ENCODE results near the gene RELN. TPM values are rescaled to one million over a fixed set of nuclear protein-coding genes. Genes with fewer than 3 reads are reported as not detected.

RELN gene
- total RNA-seq, 1 experiment from 2014 or later: 0.20 TPM

- Mint-ChIP-seq H3K4me3 (no peak overlapping the region), H3K27ac (no peak overlapping the region), H3K27me3 (ENCODE audit: low read depth) (peaks cover 93% of the 10 kb centered on the region)
These were observed 542.1 kb downstream of the RELN start for GRCh38 chr7:103447073-103447960.

DNA sequence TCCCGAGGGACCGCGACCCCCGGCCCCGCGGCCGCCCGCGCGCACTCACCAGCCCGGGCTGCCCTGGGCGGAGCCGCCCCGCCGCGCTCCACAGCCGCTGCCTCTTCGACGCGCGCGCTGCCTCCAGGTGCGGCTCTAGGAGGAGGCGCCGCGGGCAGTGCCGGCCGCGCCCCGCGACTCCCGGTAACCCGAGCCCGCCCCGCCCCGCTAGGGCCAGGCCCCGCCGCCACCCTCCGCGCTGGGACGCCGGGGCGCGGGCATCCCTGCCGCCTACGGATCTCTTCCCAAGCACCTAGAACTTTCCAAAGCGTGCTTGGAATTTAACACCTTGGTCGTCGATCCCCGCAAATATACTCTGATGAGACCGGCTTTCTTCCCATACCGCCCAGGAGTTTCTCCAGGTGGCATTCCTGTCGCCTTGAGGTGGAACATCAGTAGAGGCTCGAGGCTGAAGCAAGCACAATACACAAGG lies 543.4 kb downstream of the RELN start, which contains the start of gene SLC26A5:
Gene SLC26A5 (minus strand): TSS at position 159 of the 472 bp plus-strand sequence. CDS start 24,693 bp downstream, outside the sequence.
- Mint-ChIP-seq H3K36me3 (no peaks in the 10 kb centered on the region), H3K27me3 (ENCODE audit: low read depth) (peaks cover 81% of the 10 kb centered on the region)
- TF ChIP-seq SP1 (CRISPR knock-in tag; conservative IDR thresholded peaks at IDR 0.05) (no peak), CBFB (CRISPR knock-in tag; IDR thresholded peaks at IDR 0.05; ENCODE audit: low read depth) (no peak; the same call in 1 of the 2 replicates), ETV6 (CRISPR knock-in tag; IDR thresholded peaks at IDR 0.05) (peak; percentile 76; the same call in 1 of the 2 replicates), ZNF232 (CRISPR knock-in tag; IDR thresholded peaks at IDR 0.05) (no peak), CREM (CRISPR knock-in tag; IDR thresholded peaks at IDR 0.05) (peak; percentile 82), KAT7 (CRISPR knock-in tag; IDR thresholded peaks at IDR 0.05; ENCODE audit: borderline replicate concordance) (no peak), ZNF263 (CRISPR knock-in tag; IDR thresholded peaks at IDR 0.05; ENCODE audit: low read depth) (no peak), USF2 (CRISPR knock-in tag; IDR thresholded peaks at IDR 0.05) (0 out of 2 replicates have a peak, but pooled peaks have one; percentile 6), TEAD1 (CRISPR knock-in tag; IDR thresholded peaks at IDR 0.05) (0 out of 2 replicates have a peak, but pooled peaks have one; percentile 24), NR1H2 (CRISPR knock-in tag; IDR thresholded peaks at IDR 0.05) (no peak), ELF4 (CRISPR knock-in tag; IDR thresholded peaks at IDR 0.05; ENCODE audit: low read depth) (no peak), NFYB (CRISPR knock-in tag; conservative IDR thresholded peaks at IDR 0.05; ENCODE audit: low read depth) (no peak), MXD4 (CRISPR knock-in tag; IDR thresholded peaks at IDR 0.05; ENCODE audit: borderline replicate concordance) (no peak), NFE2L1 (CRISPR knock-in tag; IDR thresholded peaks at IDR 0.05) (no peak), CDX4 (CRISPR knock-in tag; IDR thresholded peaks at IDR 0.05; ENCODE audit: borderline replicate concordance) (no peak)
- TF ChIP-seq, protein P1, sequence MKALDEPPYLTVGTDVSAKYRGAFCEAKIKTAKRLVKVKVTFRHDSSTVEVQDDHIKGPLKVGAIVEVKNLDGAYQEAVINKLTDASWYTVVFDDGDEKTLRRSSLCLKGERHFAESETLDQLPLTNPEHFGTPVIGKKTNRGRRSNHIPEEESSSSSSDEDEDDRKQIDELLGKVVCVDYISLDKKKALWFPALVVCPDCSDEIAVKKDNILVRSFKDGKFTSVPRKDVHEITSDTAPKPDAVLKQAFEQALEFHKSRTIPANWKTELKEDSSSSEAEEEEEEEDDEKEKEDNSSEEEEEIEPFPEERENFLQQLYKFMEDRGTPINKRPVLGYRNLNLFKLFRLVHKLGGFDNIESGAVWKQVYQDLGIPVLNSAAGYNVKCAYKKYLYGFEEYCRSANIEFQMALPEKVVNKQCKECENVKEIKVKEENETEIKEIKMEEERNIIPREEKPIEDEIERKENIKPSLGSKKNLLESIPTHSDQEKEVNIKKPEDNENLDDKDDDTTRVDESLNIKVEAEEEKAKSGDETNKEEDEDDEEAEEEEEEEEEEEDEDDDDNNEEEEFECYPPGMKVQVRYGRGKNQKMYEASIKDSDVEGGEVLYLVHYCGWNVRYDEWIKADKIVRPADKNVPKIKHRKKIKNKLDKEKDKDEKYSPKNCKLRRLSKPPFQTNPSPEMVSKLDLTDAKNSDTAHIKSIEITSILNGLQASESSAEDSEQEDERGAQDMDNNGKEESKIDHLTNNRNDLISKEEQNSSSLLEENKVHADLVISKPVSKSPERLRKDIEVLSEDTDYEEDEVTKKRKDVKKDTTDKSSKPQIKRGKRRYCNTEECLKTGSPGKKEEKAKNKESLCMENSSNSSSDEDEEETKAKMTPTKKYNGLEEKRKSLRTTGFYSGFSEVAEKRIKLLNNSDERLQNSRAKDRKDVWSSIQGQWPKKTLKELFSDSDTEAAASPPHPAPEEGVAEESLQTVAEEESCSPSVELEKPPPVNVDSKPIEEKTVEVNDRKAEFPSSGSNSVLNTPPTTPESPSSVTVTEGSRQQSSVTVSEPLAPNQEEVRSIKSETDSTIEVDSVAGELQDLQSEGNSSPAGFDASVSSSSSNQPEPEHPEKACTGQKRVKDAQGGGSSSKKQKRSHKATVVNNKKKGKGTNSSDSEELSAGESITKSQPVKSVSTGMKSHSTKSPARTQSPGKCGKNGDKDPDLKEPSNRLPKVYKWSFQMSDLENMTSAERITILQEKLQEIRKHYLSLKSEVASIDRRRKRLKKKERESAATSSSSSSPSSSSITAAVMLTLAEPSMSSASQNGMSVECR (CRISPR knock-in tag; IDR thresholded peaks at IDR 0.05; ENCODE audit: borderline replicate concordance): no peak
- TF ChIP-seq, protein P2, sequence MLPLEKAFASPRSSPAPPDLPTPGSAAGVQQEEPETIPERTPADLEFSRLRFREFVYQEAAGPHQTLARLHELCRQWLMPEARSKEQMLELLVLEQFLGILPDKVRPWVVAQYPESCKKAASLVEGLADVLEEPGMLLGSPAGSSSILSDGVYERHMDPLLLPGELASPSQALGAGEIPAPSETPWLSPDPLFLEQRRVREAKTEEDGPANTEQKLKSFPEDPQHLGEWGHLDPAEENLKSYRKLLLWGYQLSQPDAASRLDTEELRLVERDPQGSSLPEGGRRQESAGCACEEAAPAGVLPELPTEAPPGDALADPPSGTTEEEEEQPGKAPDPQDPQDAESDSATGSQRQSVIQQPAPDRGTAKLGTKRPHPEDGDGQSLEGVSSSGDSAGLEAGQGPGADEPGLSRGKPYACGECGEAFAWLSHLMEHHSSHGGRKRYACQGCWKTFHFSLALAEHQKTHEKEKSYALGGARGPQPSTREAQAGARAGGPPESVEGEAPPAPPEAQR (CRISPR knock-in tag; IDR thresholded peaks at IDR 0.05): no peak
- TF ChIP-seq, protein P3, sequence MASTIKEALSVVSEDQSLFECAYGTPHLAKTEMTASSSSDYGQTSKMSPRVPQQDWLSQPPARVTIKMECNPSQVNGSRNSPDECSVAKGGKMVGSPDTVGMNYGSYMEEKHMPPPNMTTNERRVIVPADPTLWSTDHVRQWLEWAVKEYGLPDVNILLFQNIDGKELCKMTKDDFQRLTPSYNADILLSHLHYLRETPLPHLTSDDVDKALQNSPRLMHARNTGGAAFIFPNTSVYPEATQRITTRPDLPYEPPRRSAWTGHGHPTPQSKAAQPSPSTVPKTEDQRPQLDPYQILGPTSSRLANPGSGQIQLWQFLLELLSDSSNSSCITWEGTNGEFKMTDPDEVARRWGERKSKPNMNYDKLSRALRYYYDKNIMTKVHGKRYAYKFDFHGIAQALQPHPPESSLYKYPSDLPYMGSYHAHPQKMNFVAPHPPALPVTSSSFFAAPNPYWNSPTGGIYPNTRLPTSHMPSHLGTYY (CRISPR knock-in tag; IDR thresholded peaks at IDR 0.05): no peak

More at GRCh38 chr7:103447073-103447960, 542.1 kb downstream of the RELN start:
- ChIA-PET POLR2A (no interaction called here), CTCF (interaction anchor here (0.6 to 1.8 kb wide), 8 partner anchors 15 to 1473 kb away, joined by 3 to 8 read pairs (median 3); no protein-coding TSS in a partner anchor)
- DNase-seq (ENCODE audit: low spot score) (peak; percentile 76), ATAC-seq (peak; percentile 76)
- H3K9me3 Mint-ChIP-seq: peaks cover 14% of the 10 kb centered on the region
- peaks cover 20% of the 10 kb centered on the region for H3K4me1 Mint-ChIP-seq
- H3K36me3 Mint-ChIP-seq: peaks cover 4% of the 10 kb centered on the region
- TF ChIP-seq ZNF416 (CRISPR knock-in tag; IDR thresholded peaks at IDR 0.05) (no peak), CTCF (IDR thresholded peaks at IDR 0.05) (peak; percentile 44; the same call in 1 of the 2 replicates), GRHL2 (CRISPR knock-in tag; IDR thresholded peaks at IDR 0.05; ENCODE audit: insufficient replicate concordance, severe bottlenecking) (no peak)

More for the DNA sequence above, 543.4 kb downstream of the RELN start, which contains the start of gene SLC26A5:
- POLR2A ChIA-PET: interaction anchor here (0.5 kb wide), 1 partner anchor 373 kb away, joined by 3 read pairs; no protein-coding TSS in a partner anchor
- peak; percentile 82 for ATAC-seq
- CTCF ChIA-PET: interaction anchor here (1.2 to 1.4 kb wide), 3 partner anchors 16 to 40 kb away, joined by 3 to 6 read pairs (median 5); no protein-coding TSS in a partner anchor
- Mint-ChIP-seq H3K9me3 (peaks cover 2% of the 10 kb centered on the region), H3K27ac (no peak within 1 kb of the TSS), H3K4me3 (peak within 1 kb of the TSS; percentile 77), H3K4me1 (peaks cover 20% of the 10 kb centered on the region)
- DNase-seq (ENCODE audit: low spot score): peak; percentile 70
